ENCODE results near the gene PTP4A2.

GRCh38 chr1:31970873-31971272, 32.7 kb upstream of the PTP4A2 start:
- TF ChIP-seq POLR2A (IDR thresholded peaks at IDR 0.05) (no peak), CTCF (IDR thresholded peaks at IDR 0.05) (no peak)

All from adrenal gland (tissue), 5 donors.